NCI-H524 treated with DMSO at 0.1 percent for 48 hours (cell line): ENCODE data around the gene LILRB3.
"Not testable (repeated sequence)": the region's sequence is repeated elsewhere in the genome, so short reads cannot be mapped to it uniquely, and the experiment has no call there.

ENCODE experiments used
- DNase-seq: peaks from one replicate; lab custom pipeline; 2025; lab: John Stamatoyannopoulos, UW

The LILRB3 gene

DNA sequence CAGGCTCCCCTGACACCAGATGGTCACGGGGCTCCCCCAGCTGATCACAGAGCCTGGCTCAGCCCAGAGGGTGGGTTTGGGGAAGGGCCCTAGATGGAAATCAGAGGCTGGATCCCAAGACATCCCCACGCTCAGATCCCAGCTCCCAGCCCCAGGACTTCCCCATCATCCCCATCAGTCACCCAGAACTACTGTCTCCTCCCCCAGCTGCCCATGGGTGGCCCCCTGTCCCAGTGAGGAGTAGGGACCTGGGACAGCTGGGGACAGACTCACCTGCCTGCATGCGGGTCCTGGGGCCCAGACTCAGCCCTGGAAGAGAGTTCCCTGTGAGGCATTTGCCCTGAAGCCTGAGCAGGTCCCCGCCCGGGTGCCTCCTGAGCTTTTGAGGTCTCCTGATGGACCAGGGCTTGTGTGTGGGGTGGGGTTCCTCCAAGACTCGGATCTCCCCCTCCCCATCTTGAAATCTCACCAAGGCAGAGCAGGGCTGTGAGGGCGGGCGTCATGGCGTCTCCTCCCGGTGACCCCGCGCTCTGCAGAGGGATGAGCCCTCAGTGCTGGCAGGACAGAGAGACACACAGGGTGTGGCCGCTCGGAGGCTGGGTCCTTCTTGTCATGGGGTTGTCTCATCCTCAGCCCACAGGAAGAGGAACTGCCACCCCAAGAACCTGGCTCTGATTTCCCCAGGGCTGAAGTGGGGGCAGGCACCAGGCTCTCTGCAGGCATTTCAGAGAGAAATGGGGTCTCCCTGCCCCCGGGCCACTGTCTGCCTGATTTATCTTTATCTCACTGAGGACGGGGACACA lies at the start of gene LILRB3:
Gene LILRB3 (minus strand): TSS at position 534 of the 803 bp plus-strand sequence. CDS start 31 bp downstream, at position 503.
- DNase-seq = not testable (repeated sequence)

DNA sequence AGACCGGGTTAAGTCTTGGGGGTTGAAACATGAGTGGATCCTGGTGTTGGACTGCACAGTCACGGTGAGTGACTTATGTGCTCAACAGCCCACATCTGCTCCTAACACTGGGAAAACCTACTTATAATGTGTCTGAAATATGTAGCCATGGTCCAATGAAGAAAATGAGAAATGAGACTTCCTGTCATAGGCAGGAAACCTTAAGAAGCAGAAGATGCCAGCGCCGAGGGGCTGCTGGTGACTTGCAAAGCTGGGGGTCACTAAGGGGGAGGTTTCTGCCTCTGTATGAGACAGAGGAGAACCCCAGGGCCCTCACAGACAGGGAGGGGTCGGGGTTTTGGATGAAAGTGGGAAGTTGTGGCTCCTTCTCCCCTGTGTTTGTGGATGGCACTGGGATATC lies 49.4 kb upstream of the LILRB3 start:
- DNase-seq = not testable (repeated sequence)

DNA sequence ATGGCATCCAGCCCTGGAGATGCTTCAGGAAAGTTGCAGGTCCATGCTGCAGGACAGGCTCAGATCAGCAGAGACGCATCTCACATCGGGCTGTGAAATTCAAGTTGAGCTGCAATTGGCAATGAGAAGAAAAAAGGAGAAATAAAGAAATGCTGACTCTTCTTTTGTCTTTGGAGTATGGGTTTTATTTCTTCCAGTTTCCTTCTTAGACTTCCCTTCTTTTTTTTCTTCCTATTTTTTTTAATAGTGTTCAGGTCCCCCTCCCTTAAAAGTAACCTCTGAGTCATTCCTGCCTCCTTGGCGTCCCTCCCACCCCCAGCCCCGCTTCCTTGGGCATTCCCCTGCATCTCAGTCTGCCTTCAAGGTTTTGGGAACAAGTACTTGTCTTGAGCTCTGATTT lies 48.8 kb upstream of the LILRB3 start:
- not testable (repeated sequence) for DNase-seq

DNA sequence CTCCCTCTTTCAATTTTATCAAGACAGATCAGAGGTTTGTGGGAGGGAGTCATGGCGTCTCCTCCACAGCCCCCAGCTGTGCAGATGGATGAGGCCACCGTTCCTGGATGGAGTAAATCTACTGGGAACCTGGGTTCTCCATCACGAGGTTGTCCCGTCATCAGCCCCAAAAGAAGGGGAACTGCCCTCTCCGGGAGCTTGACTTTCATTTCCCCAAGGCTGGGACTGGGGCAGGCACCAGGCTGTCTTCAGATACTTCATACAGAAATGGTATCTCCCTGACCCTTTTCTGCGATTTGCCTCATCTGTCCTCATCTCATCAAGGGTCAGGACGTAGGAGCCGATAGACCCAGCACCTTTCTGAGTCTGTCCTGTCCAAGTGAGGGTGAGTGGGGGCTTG lies 48.3 kb upstream of the LILRB3 start:
- DNase-seq = no peak

DNA sequence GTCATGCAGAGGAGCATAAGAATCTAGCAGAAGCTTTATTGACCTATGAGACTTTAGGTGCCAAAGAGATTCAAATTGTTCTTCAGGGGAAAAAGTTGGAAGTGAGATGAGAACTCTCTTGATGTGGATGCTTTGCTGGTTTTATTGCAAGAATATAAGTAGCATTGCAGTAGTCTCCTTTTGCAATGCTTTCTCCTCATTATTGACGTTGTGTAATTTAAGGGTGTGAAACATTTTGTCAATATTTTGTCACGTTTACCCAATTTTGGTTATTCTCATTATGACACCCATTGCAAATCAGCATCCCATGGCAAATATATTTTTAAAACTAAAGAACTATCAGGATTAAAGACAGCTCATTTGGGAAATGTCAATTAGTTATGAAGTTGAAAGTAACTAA lies 46.1 kb upstream of the LILRB3 start:
- no peak for DNase-seq

DNA sequence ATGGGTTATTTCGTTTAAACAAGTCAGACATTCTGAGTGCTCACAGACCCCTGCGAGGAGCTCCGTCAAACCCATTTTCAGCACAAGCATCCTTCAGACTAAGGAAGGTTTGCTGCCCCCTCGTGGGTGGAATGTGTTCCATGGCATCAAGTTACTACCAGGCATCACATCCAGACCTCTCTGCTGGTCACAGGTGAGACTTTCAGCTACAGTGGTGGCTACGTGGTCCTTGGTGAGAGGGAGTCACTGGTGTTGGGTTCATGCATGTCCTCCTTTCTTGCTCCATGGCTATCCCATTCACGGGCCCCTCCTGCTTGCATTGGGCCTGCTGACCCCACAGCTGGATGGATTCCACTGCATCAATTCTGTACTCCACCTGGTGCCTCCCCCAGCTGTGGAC lies 43.3 kb upstream of the LILRB3 start:
- no peak for DNase-seq

DNA sequence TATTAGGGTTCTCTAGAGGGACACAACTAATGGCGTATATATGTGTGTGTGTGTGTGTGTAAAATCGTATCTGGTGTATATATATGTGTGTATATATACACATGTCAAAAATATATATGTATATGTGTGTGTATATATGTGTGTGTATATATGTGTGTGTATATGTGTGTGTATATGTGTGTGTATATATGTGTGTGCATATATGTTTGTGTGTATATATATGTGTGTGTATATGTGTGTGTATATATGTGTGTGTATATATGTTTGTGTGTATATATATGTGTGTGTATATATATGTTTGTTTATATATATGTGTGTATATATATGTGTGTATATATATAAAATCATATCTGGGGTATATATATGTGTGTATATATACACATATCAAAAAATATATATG lies 39.7 kb upstream of the LILRB3 start:
- DNase-seq = no peak

DNA sequence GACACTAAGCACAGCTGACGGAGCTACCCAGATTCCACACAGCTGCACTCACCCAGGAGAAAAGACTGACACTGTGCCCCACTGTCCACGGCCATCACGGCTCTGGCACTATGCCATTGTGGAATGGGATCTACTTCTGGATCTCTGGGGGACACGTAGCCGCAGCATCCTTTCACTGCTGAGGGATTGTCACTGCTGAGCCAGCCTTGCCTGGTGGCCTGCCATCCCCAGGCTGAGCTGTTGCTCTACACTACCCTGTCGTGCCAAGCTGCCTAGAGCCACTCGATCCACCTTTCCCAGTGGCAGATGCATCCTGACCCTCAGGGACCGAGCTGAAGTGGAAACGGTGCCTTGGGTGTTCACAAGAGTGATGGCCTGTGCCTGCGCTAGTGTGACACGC lies 39.3 kb upstream of the LILRB3 start:
- no peak for DNase-seq

DNA sequence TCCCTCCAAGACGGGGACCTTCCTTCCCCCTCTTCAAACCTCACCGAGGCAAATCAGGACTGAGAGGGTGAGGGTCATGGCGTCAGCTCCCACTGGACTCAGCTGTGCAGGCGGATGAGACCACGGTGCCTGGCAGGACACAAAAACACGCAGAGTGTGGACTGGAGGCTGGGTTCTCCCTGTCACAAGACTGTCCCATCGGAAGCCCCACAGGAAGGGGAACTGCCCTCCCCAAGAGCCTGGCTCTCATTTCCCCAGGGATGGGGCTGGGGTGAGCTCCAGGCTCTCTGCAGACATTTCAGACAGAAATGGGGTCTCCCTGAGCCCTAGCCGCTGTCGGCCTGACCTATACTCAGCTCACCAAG lies 34.3 kb upstream of the LILRB3 start, which contains the start of gene LILRB5:
Gene LILRB5 (minus strand): TSS at position 158 of the 365 bp plus-strand sequence. CDS start 80 bp downstream, at position 78.
- DNase-seq = no peak

DNA sequence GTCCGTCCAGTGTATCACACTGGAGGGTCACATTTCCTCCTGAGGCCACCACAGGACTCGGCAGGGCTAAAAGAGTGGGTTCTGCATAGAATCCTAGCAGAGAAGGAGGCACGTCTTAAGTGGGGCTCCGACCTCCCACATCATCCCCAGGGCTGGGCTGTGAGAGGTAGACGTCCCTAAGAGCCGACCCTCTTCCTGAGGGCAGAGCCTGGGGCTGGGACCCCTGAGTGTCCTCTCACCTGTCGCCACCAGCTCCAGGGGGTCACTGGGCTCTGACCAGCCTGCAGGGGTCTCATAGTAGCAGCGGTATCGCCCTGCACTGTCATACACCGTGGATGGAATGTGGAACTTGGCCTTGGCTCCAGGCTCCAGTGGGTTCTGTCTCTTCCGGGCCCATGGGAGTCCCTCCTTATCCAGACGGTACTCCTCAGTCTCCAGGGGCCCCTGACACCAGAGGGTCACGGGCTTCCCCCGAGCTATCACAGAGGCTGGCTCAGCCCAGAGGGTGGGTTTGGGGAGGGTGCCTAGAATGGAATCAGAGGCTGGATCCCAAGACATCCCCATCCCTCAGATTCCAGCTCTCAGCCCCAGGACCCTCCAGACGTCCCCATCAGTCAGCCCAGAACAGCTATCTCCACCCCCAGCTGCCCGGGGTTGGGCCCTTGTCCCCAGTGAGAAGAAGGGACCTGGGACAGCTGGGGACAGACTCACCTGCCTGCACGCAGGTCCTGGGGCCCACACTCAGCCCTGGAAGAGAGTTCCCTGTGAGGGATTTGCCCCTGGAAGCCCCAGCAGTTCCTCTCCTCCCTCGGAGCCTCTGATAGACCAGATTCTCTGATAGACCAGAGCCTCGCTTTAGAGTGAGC lies 33.7 kb upstream of the LILRB3 start:
- no peak for DNase-seq

DNA sequence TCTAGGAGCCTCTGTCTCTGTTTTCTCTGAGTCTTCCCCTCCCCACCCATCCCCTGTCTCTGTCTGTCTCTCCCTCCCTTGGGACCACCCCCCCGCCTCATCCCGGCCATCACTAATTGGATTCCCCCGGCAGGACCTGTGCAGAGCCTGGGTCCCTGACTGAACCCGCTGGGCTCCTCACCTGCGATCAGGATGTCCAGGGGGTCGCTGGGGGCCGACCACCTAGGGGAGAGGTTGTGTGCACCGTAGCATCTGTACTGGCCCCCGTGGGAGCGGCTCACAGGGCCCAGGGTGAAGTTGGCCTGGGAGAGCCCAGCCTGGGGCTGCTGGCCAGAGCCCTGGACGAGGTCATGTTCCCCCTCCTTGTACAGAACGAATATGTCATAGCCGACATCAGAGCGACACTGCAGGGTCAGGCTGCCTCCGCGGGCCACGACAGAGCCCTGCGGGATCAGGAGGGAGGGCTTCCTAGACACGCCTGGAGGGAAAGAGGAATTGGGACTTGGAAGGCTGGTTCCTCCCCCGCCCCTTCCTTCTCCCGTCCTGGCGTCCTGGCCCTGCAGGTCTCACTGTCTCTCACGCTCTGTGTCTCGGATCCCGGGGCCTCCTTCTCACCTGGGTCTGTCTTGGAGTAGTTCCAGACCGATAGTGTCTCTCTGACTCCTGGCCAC lies 32.4 kb upstream of the LILRB3 start:
- no peak for DNase-seq

DNA sequence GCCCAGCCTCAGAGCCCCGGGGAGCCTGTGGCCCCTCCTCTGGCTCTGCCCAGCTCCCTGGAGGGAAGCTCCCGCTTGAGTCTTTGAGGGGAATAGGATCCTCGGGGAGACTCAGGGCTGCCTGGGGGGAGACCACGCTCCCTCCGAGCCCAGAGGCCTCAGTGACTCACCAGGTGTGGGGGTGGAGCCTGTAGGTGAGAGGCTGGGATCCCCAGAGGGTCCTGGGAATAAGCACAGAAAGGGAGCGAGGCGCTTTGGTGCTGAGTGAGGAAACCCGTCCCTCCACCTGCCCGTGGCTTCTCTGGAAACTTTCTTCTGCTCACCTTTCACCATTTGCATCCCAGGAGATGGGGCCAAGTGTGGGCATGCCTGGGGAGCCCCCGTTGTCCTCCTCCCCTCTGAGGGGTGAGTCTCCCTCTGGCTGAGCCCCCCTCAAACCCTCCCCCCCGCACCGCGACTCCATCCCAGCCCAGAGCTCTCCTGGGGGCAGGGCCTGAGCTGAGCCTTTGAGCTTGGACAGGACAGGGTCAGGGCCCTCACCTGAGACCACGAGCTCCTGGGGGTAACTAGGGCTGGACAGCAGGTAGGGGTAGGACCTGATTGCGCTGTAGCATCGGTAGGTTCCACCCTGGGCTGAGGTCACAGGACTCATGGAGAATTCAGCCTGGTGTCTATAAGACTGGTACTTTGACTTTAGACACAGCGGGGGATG lies 31.5 kb upstream of the LILRB3 start:
- no peak for DNase-seq

DNA sequence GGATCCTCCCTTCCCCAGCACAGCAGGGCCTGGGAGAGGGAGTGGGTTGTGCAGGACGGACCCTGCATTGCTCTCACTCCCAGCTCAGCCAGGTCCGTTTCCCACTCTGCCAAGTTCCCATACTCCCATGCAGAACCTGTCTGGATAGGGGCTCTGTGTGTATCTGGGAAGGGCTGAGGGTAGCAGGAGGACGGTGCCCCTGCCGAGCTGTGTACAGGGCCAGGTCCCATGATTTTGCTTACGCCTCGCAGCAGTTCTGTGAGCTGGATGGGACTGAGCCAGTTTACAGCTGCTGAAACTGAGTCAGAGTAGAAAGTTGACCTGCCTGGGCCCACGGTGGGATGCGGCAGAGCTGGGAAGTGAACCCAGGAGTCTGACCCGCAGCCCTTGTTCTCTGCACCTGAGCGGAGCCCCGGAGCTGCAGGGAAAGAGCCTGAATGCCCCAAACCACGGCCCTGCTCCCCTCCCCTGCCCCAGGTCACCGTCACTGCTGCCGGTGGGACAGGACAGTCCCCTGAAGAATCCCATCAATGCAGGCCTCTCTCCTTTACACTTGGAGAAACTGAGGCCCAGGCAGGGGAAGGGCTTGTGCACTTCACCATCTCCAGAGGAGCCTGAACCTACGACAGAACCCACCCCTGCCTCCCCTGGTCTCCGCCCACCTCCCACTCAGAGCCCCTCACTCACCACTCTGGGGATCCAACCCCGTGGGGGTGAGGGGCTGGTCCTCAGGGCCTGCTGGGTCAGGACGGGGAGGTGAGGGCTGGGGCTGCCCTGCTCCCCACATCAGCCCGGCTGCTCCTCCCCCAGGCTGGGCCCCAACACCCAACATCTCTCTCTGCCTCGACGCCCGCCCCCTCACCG lies 30.8 kb upstream of the LILRB3 start:
- DNase-seq = no peak

DNA sequence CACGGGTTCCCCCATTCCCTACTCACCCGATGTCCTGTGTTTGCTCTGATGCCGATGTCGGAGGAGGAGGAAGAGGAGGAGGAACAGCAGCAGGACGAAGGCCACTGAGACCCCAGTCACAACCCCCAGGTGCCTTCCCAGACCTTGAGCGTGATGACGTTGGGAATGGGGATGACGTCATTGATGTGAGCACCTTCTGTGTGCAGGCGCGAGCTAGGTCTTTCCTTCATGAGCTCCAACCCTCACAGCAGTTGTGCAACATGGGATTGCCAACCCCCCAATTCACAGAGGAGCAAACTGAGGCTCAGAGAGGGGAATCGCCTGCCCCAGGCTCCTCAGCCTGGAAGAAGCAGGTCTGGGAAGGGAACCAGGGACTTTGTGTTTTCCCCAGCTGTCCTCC lies 30.0 kb upstream of the LILRB3 start:
- DNase-seq = no peak

DNA sequence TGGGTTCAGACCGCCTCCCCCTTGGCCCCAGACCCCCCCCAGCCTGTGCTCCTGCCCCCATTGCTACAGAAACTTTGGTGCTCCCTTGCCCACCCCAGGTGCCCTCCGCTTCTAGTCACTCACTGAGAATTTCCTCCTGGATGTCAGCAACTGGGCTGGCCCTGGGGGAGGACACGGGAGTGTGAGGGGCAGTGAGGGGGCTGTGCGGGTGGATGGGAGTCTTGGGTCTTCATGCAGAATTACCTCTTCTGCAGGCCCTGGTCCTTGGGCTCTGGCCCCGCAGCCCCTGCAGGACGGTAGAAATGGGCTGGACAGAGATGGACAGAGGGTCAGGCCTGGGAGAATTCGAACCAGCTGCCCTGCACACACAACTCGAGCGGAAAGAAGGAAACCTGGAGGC lies 29.4 kb upstream of the LILRB3 start:
- no peak for DNase-seq

DNA sequence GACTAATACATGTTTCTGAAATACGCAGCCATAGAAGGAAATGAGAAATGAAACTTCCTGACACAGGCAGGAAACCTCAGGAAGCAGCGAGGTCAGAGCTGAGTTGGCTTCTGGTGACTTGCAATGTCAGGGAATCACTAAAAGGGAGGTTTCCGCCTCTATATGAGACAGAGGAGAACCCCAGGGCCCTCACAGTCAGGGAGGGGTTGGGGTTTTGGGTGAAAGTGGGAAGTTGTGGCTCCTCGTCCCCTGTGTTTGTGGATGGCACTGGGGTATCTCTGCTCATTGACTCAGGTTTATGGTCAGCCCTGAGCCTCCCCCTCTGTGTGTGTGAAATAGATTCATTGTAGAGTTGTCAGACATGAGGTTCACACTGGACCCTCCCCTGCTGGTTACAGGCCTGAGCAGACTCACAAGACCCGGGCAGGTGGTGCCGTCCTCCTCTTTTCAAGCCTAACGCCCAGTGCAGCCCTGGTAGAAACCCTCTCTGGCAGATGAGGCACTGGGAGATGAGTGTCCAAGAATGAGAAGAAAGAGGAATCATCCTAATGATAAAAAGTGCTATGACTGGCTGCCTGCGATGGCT lies 25.3 kb upstream of the LILRB3 start:
- DNase-seq = no peak

DNA sequence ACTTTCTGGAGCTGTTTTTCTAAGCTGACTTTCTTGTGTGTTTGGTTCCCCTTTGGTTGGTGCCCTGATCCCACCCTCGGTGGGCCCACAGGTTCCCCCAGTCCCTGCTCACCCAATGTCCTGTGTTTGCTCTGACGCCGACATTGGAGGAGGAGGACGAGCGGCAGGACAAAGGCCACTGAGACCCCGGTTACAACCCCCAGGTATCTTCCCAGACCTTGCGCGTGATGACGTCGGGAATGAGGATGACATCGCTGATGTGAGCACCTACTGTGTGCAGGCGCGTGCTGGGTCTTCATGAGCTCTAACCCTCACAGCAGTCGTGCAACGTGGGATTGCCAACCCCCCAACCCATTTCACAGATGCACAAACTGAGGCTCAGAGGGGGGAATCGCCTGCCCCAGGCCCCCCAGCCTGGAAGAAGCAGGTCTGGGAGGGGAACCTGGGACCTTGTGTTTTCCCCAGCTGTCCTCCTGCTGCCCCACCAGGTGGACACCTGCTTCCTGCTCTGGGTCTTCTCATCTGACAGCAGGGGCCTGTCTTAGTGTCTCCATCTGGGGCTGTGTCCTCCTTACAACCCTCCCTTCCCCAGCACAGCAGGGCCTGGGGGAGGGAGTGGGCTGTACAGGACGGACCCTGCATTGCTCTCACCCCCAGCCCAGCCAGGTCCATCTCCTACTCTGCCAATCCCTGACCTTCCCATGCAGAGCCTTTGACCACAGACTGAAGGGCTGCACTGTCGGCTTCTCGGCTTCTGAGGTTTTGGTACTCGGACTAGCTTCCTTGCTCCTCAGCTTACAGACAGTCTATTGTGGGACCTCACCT lies 24.5 kb upstream of the LILRB3 start:
- DNase-seq = no peak

DNA sequence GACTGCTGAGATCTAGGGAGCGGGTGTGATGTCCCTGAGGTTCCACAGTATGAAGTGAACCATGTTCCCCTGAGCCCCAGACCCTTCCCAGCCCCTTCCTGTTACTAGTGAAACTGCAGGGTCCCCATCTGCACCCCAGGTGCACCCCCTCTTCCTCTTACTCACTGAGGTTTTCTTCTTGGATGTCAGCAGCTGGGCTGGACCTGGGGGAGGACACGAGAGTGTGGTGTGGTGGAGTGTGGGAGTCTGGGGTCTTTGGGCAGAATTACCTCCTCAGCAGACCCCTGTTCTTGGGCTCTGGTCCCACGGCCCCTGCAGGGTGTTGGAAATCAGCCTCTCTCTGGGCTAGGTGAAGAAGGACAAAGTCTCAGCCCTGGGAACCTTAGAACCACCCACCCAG lies 23.1 kb upstream of the LILRB3 start:
- DNase-seq = no peak

DNA sequence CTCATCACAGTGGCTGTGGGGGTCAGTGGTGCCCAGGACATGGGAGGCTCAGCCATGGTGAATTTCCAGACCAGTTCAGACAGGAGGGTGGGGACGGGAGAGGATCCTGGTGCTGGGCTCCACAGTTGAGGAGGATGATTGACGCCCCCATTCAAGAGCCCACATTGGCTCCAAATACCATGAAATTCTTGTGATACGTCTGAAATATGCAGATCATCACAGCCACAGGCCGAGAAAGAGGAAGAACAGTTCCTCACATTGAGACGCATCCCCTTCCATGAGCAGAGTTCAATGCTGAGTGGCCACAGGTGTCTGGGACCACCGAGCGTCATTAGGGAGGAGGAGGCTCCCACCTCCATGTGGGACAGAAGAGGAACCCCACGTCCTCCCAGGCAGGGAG lies 21.0 kb upstream of the LILRB3 start:
- DNase-seq = not testable (repeated sequence)

DNA sequence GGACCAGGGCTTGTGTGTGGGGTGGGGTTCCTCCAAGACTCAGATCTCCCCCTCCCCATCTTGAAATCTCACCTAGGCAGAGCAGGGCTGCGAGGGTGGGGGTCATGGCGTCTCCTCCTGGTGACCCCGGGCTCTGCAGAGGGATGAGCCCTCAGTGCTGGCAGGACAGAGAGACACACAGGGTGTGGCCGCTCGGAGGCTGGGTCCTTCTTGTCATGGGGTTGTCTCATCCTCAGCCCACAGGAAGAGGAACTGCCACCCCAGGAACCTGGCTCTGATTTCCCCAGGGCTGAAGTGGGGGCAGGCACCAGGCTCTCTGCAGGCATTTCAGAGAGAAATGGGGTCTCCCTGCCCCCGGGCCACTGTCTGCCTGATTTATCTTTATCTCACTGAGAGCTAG lies 19.8 kb upstream of the LILRB3 start, which contains the start of gene LILRA6:
Gene LILRA6 (minus strand): TSS at position 145 of the 400 bp plus-strand sequence.
- not testable (repeated sequence) for DNase-seq
